ENCODE data around the gene DBH.

DBH gene

GRCh38 chr9:133676450-133676849, 40.3 kb downstream of the DBH start:
- H3K9me3 ChIP-seq (ENCODE audit: insufficient read depth, low read length): no peaks in the 10 kb centered on the region
- H4K20me1 ChIP-seq (ENCODE audit: insufficient read depth, low read length): no peaks in the 10 kb centered on the region
- peaks cover 8% of the 10 kb centered on the region; the same call in 1 of the 2 replicates for H3K27me3 ChIP-seq (ENCODE audit: low read depth, low read length)
- H3K9ac ChIP-seq (ENCODE audit: low read length): no peak overlapping the region
- H3K4me2 ChIP-seq (ENCODE audit: low read length): no peak overlapping the region
- H3K27ac ChIP-seq (ENCODE audit: low read length): no peak overlapping the region
- H3K4me1 ChIP-seq (ENCODE audit: low read length): no peaks in the 10 kb centered on the region
- no peak for TF ChIP-seq CTCF (IDR thresholded peaks at IDR 0.05; ENCODE audit: low read depth, low read length)
- no peak for TF ChIP-seq EZH2phosphoT487 (IDR thresholded peaks at IDR 0.05; ENCODE audit: low read depth)
- no peak overlapping the region for H2AFZ ChIP-seq (ENCODE audit: low read depth, low read length)
- H3K36me3 ChIP-seq (replicated peaks; ENCODE audit: low read depth, low read length): no peaks in the 10 kb centered on the region
- H3K4me3 ChIP-seq (ENCODE audit: low read length): no peak overlapping the region
- H3K79me2 ChIP-seq (ENCODE audit: low read length): no peaks in the 10 kb centered on the region

- no peaks in the 10 kb centered on the region for H3K4me1 ChIP-seq (ENCODE audit: low read length)
- H3K9ac ChIP-seq (ENCODE audit: low read length): no peak overlapping the region
- no peak overlapping the region for H3K4me3 ChIP-seq (ENCODE audit: low read length)
- no peaks in the 10 kb centered on the region for H4K20me1 ChIP-seq (ENCODE audit: insufficient read depth, low read length)
- no peak overlapping the region for H3K27ac ChIP-seq (ENCODE audit: low read length)
- no peaks in the 10 kb centered on the region for H3K79me2 ChIP-seq (ENCODE audit: low read length)
- peaks cover 8% of the 10 kb centered on the region; the same call in 1 of the 2 replicates for H3K27me3 ChIP-seq (ENCODE audit: low read depth, low read length)
- H2AFZ ChIP-seq (ENCODE audit: low read depth, low read length): no peak overlapping the region
- H3K9me3 ChIP-seq (ENCODE audit: insufficient read depth, low read length): no peaks in the 10 kb centered on the region
- H3K36me3 ChIP-seq (replicated peaks; ENCODE audit: low read depth, low read length): no peaks in the 10 kb centered on the region
- no peak overlapping the region for H3K4me2 ChIP-seq (ENCODE audit: low read length)
- TF ChIP-seq CTCF (IDR thresholded peaks at IDR 0.05; ENCODE audit: low read depth, low read length) (no peak), EZH2phosphoT487 (IDR thresholded peaks at IDR 0.05; ENCODE audit: low read depth) (no peak)
These were observed 41.2 kb downstream of the DBH start for GRCh38 chr9:133677126-133678010.

GRCh38 chr9:133679056-133679455, 42.9 kb downstream of the DBH start:
- Histone ChIP-seq H2AFZ (ENCODE audit: low read depth, low read length) (no peak overlapping the region), H3K4me1 (ENCODE audit: low read length) (no peaks in the 10 kb centered on the region), H3K9ac (ENCODE audit: low read length) (no peak overlapping the region), H3K79me2 (ENCODE audit: low read length) (no peaks in the 10 kb centered on the region), H3K27me3 (ENCODE audit: low read depth, low read length) (peaks cover 8% of the 10 kb centered on the region; the same call in 1 of the 2 replicates), H4K20me1 (ENCODE audit: insufficient read depth, low read length) (no peaks in the 10 kb centered on the region), H3K9me3 (ENCODE audit: insufficient read depth, low read length) (no peaks in the 10 kb centered on the region), H3K36me3 (replicated peaks; ENCODE audit: low read depth, low read length) (no peaks in the 10 kb centered on the region), H3K4me2 (ENCODE audit: low read length) (no peak overlapping the region), H3K4me3 (ENCODE audit: low read length) (no peak overlapping the region), H3K27ac (ENCODE audit: low read length) (no peak overlapping the region)
- no peak for TF ChIP-seq EZH2phosphoT487 (IDR thresholded peaks at IDR 0.05; ENCODE audit: low read depth)
- no peak for TF ChIP-seq CTCF (IDR thresholded peaks at IDR 0.05; ENCODE audit: low read depth, low read length)

- Histone ChIP-seq H3K9me3 (ENCODE audit: insufficient read depth, low read length) (no peaks in the 10 kb centered on the region), H3K27me3 (ENCODE audit: low read depth, low read length) (peaks cover 8% of the 10 kb centered on the region; the same call in 1 of the 2 replicates), H3K4me1 (ENCODE audit: low read length) (no peaks in the 10 kb centered on the region), H2AFZ (ENCODE audit: low read depth, low read length) (no peak overlapping the region), H3K79me2 (ENCODE audit: low read length) (no peaks in the 10 kb centered on the region), H3K36me3 (replicated peaks; ENCODE audit: low read depth, low read length) (no peaks in the 10 kb centered on the region), H3K4me2 (ENCODE audit: low read length) (no peak overlapping the region), H4K20me1 (ENCODE audit: insufficient read depth, low read length) (no peaks in the 10 kb centered on the region), H3K4me3 (ENCODE audit: low read length) (no peak overlapping the region), H3K27ac (ENCODE audit: low read length) (no peak overlapping the region), H3K9ac (ENCODE audit: low read length) (no peak overlapping the region)
- TF ChIP-seq CTCF (IDR thresholded peaks at IDR 0.05; ENCODE audit: low read depth, low read length) (no peak), EZH2phosphoT487 (IDR thresholded peaks at IDR 0.05; ENCODE audit: low read depth) (no peak)
These were observed 43.4 kb downstream of the DBH start for GRCh38 chr9:133679466-133680061.
